NB4 (cell line): ENCODE measurements around the gene IDI2.

Experiments
- CTCF ChIP-seq: IDR thresholded peaks from one replicate; pipeline ENCODE4 v1.5.1; 2012; ENCODE audit warnings: low read depth, low read length
- MAX ChIP-seq: IDR thresholded peaks from 2 replicates; pipeline ENCODE4 v1.6.1; 2011; ENCODE audit warnings: low read depth, low read length
- MYC ChIP-seq: IDR thresholded peaks from 2 replicates; pipeline ENCODE4 v1.6.1; 2011; ENCODE audit warnings: low read depth, low read length
- POLR2A ChIP-seq: IDR thresholded peaks from 2 replicates; pipeline ENCODE4 v1.6.1; 2011; ENCODE audit warnings: mild to moderate bottlenecking; ENCODE audit not compliant: insufficient read length; ENCODE audit errors: extremely low read depth

GRCh38 chr10:1040133-1040532 is 14.5 kb upstream of the IDI2 start:
- TF ChIP-seq POLR2A (no peak), CTCF (no peak), MAX (no peak), MYC (no peak)
